Measurements from ENCODE around the gene CLSTN2.

CLSTN2 gene

GRCh38 chr3:139935016-139935865 is at the start of gene CLSTN2:
CLSTN2 (plus strand) TSS chr3:139935185.
- no peak for DNase-seq

DNA sequence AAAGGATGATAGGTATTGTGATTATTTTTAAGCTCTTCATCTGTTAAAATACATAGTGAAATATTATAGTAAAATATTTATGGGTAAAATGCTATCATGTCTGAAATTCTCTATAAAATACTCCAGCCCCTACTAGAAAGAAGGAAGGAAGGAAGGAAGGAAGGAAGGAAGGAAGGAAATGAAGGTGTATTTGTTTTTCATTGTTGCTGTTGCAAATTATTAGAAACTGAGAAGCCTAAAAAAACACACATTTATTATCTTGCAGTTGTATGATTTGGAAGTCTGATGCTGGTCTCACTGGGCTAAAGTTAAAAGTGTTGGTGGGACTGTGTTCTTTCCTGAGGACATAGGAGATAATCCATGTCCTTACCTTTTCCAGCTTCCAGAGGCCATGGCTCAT is 47.6 kb upstream of the CLSTN2 start:
- no peak for DNase-seq

GRCh38 chr3:139888561-139889140 is 46.3 kb upstream of the CLSTN2 start:
- no peak for DNase-seq

DNA sequence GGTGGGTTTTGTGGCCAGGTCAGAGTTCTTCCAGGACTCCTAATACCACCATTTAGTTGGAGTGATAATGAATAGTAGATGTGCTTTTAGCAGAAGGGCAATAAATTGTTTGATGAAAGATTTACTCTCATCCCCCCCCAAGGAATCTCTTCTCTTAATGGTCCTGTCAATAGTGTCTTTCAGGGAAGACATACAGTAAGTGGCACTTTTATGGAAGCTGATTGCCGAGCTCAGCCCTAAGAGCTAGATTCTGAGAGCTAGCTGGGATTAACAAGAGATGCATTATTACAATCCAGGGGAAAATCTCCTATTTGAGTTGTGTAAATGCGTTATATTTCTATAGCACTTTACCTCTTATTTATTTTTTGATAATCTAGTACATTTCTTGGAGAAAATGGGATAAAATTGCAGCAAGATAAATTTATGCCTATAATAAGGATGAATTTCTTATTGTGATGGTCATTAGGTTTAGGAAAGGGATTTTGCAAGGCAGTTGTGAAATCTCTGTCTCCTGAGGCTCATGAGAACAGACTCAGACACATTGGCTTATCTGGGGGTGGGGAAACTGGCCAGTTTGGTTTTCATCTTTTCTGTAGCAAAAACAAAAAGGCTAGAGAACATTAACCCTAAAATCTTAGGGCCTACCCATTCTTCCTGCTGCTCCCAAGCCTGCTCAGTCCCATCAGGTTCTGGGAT is 41.6 kb upstream of the CLSTN2 start:
- DNase-seq = no peak

- no peak for DNase-seq
Measured at GRCh38 chr3:139893963-139894642, 40.9 kb upstream of the CLSTN2 start.

- DNase-seq = no peak
Measured at GRCh38 chr3:139894643-139894989, 40.4 kb upstream of the CLSTN2 start.

GRCh38 chr3:139897759-139898158 is 37.2 kb upstream of the CLSTN2 start:
- DNase-seq = no peak

GRCh38 chr3:139906418-139906817 is 28.6 kb upstream of the CLSTN2 start:
- no peak for DNase-seq

GRCh38 chr3:139909811-139910210 is 25.2 kb upstream of the CLSTN2 start:
- DNase-seq = no peak

- DNase-seq = no peak
Measured at GRCh38 chr3:139916271-139916670, 18.7 kb upstream of the CLSTN2 start.

DNA sequence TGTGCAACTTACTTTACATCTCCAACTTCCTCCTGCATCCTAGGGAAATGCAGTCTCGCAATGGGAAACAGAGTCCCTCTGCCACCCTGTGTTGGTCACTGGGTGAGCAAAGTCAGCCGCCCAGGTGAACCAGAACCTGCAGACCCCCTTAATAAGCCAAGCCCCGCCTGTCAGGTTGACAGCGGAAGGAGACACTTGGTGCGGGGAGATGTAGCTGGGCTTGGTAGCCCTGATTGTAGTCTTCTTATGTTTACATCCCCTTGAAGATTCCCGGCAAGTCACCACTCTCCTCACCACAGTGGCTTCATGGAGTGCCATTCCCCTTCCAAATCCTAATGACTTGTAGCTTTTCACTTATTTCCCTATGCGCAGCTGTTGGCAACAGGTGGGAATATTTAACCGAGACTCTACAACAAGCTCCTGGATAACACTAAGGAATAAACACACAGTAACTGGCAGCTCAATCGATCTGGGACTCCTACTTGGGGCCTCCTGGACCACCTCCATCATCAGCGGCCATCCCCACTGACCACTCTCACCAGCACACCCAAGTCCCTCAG is 17.7 kb upstream of the CLSTN2 start:
- no peak for DNase-seq

- no peak for DNase-seq
Measured at GRCh38 chr3:139928708-139929505, 6.1 kb upstream of the CLSTN2 start.

DNA sequence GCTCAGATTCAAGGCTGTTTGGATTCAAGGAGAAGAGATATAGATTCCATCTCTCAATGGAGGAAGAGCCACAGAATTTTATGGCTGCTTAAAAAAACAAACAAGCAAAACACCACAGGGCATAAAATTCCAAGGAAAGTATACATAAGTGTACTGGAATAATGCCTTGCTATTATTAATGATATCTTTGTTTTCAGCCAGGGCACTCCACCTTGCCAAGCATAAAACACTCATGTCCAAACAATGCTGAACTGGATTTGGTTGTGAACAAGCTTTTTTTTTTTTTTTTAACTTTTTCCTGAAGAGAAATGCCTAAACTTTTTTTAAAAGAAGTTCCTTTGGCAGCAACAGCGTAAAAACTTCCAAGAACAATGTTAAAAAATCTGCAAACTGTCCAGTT is 4.8 kb upstream of the CLSTN2 start:
- DNase-seq = no peak

DNA sequence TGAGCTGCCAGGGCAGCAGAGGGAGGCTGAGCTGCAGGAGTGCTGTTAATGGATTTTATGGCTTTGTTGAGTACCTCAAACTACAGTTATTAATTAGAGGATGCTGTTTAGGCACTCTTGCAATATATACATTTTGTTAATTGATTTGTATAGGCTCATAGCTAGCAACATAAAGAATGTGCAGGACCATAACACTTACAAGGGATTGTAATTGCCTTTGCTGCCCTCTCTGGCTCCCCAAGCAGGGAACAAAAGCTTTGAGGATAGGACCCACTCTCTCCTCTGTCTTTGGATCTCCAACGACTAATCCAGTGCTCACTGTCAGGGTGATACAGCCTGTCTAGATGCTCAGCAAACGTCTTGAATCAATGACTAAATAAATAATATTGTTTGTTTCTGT is 1.2 kb upstream of the CLSTN2 start:
- no peak for DNase-seq

DNA sequence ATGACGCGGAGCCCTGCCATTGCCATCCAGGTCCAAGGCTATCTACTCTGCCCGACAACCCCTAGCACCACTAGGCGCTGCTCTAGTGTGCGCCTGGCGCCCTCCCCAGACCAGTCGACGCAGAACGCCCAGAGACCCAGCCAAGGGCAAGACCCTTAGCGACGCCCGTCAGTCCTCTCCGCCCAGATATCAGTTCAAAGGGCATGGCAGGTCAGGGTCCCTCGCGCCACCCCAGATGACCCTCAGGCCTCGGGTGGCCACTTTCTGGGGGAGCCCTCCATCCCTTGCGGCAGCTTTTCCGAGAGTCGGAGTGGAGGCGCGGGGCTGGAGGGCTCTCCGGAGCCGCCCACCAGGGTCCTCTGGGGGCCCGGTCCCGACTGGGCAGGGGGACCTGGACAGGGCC is 371 bp upstream of the CLSTN2 start:
- DNase-seq = no peak

DNA sequence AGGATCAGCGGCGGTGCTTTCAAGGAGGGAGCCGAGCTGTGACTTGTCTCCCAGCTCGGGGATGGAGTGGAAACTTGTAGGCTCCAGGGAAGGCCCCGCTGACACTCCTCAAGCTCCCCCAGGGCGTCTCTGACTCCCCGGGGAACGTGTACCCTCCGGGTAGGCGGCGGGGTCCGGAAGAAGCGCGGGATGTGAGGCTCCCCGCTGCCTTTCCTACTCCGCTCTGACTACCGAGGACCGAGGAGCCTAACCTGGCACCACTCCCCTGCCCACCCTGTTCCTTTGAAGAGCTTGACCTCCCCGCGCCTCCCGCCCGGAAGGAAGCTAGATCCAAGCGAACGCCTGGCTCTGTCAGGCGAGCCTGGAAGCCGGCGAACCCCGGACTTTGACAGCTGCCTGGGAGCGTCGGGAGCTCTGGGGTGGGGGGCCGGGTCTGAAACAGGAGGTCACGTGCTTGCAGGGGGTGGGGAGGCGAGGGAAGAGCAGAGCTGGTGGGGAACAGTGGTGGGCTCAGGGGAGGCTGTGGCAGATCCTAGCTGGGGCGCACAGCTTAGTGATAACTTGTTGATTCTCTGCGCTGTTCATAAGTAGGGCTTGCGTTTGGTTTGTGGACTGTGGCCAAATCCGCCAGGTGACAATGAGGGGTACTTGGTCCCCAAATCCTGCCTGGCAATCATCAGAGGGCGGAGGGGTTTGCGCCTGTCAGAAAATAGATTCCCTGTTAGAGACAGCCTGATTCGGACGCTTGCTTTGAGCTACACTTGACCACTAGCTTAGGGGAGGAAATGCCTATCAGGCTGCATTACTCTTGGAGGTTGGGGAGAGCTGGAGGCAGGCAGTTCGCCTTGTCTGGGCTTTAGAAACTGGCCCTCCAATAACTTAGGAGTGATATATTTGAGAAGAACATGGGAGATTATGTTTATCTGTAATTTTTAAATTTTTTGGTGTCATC is 1.2 kb downstream of the CLSTN2 start:
- no peak for DNase-seq

- DNase-seq = peak; percentile 4
Measured at GRCh38 chr3:139937674-139938279, 2.8 kb downstream of the CLSTN2 start.

GRCh38 chr3:139939681-139940190 is 4.8 kb downstream of the CLSTN2 start:
- DNase-seq = no peak

GRCh38 chr3:139940622-139941021 is 5.6 kb downstream of the CLSTN2 start:
- DNase-seq = no peak

- DNase-seq = no peak
Measured at GRCh38 chr3:139941580-139941979, 6.6 kb downstream of the CLSTN2 start.
